GM21717 (cell line): Measurements from ENCODE around the gene TSACC.

Experiments used
- ATAC-seq: cut with Tn5 transposase; IDR thresholded peaks from one replicate; pipeline ENCODE4 v1.9.1; 2021; ENCODE audit warnings: mild to moderate bottlenecking, moderate library complexity; ENCODE audit not compliant: unreplicated experiment

TSACC gene

GRCh38 chr1:156372876-156373275 lies 34.5 kb downstream of the TSACC start:
- ATAC-seq: no peak

GRCh38 chr1:156373546-156373945 lies 35.2 kb downstream of the TSACC start:
- no peak for ATAC-seq

- ATAC-seq: no peak
These were observed 37.8 kb downstream of the TSACC start for GRCh38 chr1:156376146-156376545.

GRCh38 chr1:156376958-156377919 lies 38.9 kb downstream of the TSACC start:
- no peak for ATAC-seq

GRCh38 chr1:156378557-156378956 lies 40.2 kb downstream of the TSACC start:
- no peak for ATAC-seq

- no peak for ATAC-seq
These were observed 41.3 kb downstream of the TSACC start for GRCh38 chr1:156379420-156380165.

- ATAC-seq: no peak
These were observed 44.2 kb downstream of the TSACC start for GRCh38 chr1:156382561-156382960.

- ATAC-seq: no peak
These were observed 44.7 kb downstream of the TSACC start for GRCh38 chr1:156383023-156383422.

- ATAC-seq: no peak
These were observed 45.7 kb downstream of the TSACC start for GRCh38 chr1:156384007-156384406.

GRCh38 chr1:156384658-156385057 lies 46.3 kb downstream of the TSACC start:
- ATAC-seq: no peak

GRCh38 chr1:156385534-156386031 lies 47.3 kb downstream of the TSACC start:
- ATAC-seq: no peak

- ATAC-seq: no peak
These were observed 48.0 kb downstream of the TSACC start for GRCh38 chr1:156386134-156386901.

- ATAC-seq: no peak
These were observed 48.9 kb downstream of the TSACC start for GRCh38 chr1:156386949-156387869.

- ATAC-seq: no peak
These were observed 49.5 kb downstream of the TSACC start for GRCh38 chr1:156387870-156388173.

- no peak for ATAC-seq
These were observed 50.1 kb downstream of the TSACC start for GRCh38 chr1:156388174-156389137.

- no peak for ATAC-seq
These were observed 51.0 kb downstream of the TSACC start for GRCh38 chr1:156389311-156389710.

- no peak for ATAC-seq
These were observed 52.4 kb downstream of the TSACC start for GRCh38 chr1:156390469-156391365.

GRCh38 chr1:156391366-156391677 lies 53.0 kb downstream of the TSACC start:
- ATAC-seq: no peak
